Stimulated activated naive CD8-positive, alpha-beta T cell treated with anti-CD3 and anti-CD28 coated beads, Interleukin-15, Interleukin-2, amounts not matched to agents 100 ng/mL and 50 ng/mL, for 24 hours (primary cell): ENCODE measurements around the gene REPS1.
"Not testable (repeated sequence)": the region's sequence is repeated elsewhere in the genome, so short reads cannot be mapped to it uniquely, and the experiment has no call there.

Experiments used
- H3K27ac Mint-ChIP-seq: one replicate; pipeline ENCODE4 v1.8.0; 2021; ENCODE audit warnings: mild to moderate bottlenecking, mixed read lengths
- H3K27me3 Mint-ChIP-seq: one replicate; pipeline ENCODE4 v1.8.0; 2021; ENCODE audit warnings: mixed read lengths
- H3K36me3 Mint-ChIP-seq: one replicate; pipeline ENCODE4 v1.8.0; 2021; ENCODE audit warnings: low read depth, mixed read lengths
- H3K4me1 Mint-ChIP-seq: one replicate; pipeline ENCODE4 v1.8.0; 2021; ENCODE audit warnings: low read depth, mixed read lengths
- H3K4me3 Mint-ChIP-seq: one replicate; pipeline ENCODE4 v1.8.0; 2021; ENCODE audit warnings: mild to moderate bottlenecking, mixed read lengths
- H3K9me3 Mint-ChIP-seq: one replicate; pipeline ENCODE4 v1.8.0; 2021; ENCODE audit warnings: mixed read lengths

The REPS1 gene

DNA sequence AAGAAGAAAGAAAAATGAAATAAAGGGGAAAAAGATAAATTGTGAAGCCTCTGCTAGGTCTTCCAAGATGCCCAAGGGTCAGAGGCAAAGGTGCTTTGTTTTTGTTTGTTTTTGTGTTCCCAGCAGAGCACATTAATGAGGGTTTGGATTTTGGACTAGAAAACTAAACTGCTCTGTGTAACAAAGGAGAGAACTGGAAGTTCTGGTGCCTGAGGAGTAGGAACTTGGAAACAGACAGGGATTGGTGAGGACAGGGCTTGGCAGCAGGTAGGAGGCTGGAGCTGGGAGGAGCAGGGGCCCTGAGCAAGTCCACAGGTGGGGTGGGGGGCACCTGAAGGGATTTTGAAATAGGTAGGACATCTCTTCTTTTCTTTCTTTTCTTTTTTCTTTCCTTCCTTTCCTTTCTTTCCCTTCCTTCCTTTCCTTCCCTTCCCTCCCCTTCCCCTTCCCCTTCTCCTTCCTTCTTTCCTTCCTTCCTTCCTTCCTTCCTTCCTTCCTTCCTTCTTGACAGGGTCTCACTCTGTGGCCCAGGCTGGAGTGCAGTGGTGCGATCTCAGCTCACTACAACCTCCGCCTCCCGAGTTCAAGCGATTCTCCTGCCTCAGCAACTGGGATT lies 25.2 kb upstream of the REPS1 start:
- Mint-ChIP-seq H3K36me3 (no peaks in the 10 kb centered on the region), H3K4me1 (peaks cover 6% of the 10 kb centered on the region), H3K4me3 (no peak overlapping the region), H3K9me3 (no peaks in the 10 kb centered on the region), H3K27ac (no peak overlapping the region), H3K27me3 (no peaks in the 10 kb centered on the region)

DNA sequence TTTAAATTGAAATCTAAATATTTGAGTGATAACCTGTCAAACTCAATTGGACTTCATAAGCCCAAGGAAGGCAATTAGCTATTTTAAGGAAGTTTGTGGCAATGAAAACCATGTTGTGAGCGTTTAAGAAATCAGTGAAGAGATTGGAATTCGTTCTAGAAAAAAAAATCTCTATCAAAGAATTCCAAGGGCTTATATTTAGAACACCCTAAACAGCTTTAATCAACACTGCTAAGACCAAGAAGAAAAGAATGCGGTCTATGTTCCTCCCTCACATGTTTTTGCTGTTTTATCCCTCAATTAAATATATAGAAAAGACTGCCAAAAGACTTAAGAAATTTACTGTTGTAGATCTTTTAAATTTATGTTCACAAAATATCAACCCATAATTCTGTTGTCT lies 23.9 kb upstream of the REPS1 start:
- no peaks in the 10 kb centered on the region for H3K9me3 Mint-ChIP-seq
- no peaks in the 10 kb centered on the region for H3K36me3 Mint-ChIP-seq
- H3K27ac Mint-ChIP-seq: no peak overlapping the region
- H3K27me3 Mint-ChIP-seq: no peaks in the 10 kb centered on the region
- H3K4me1 Mint-ChIP-seq: peaks cover 6% of the 10 kb centered on the region
- H3K4me3 Mint-ChIP-seq: no peak overlapping the region

DNA sequence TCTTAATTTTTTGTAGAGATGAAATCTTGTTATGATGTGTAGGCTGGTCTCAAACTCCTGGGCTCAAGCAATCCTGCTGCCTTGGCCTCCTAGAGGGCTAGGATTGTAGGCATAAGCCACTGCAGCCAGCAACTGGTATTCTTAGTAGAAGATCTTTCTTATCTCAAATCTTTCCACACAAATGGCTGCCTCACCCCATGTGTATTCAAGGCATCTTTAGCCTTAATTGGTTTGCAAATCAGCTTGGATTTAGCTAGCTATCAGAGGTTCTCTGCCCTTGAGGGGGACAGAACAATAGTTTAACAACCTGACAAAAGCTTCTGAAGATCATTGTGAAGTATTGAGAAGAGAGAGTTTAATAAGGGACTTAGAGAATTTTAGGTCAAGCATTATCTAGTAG lies 22.6 kb upstream of the REPS1 start:
- Mint-ChIP-seq H3K36me3 (no peaks in the 10 kb centered on the region), H3K27me3 (no peaks in the 10 kb centered on the region), H3K4me3 (no peak overlapping the region), H3K9me3 (no peaks in the 10 kb centered on the region), H3K27ac (no peak overlapping the region), H3K4me1 (no peaks in the 10 kb centered on the region)

DNA sequence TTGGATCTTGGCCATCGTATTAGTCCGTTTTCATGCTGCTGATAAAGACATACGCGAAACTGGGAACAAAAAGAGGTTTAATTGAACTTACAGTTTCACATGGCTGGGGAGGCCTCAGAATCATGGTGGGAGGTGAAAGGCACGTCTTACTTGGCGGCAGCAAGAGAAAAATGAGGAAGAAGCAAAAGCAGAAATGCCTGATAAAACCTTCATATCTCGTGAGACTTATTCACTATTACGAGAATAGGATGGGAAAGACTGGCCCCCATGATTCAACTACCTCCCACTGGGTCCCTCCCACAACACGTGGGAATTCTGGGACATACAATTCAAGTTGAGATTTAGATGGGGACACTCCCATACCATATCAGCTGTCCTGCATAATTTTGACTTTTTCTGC lies 20.1 kb upstream of the REPS1 start:
- Mint-ChIP-seq H3K27ac (no peak overlapping the region), H3K36me3 (no peaks in the 10 kb centered on the region), H3K4me3 (no peak overlapping the region), H3K9me3 (no peaks in the 10 kb centered on the region), H3K4me1 (no peaks in the 10 kb centered on the region), H3K27me3 (no peaks in the 10 kb centered on the region)

DNA sequence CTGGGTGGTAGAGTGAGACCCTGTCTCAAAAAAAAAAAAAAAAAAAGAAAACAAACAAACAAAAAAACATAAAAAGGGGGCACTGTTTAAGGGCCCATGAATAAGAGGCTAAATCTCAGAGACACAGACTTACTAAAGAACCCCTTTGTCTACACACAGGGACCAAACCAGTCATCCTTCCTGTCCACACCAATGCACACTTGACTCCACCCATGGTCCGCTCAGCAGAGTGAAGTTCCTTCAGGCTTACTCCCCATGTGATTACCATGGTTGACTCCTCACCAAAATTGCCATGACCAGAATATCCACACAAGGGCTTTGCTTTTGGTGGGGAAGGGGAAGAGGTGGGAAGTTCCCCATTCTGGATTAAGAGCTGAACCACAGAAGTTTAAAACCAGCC lies 19.4 kb upstream of the REPS1 start:
- no peaks in the 10 kb centered on the region for H3K9me3 Mint-ChIP-seq
- no peaks in the 10 kb centered on the region for H3K27me3 Mint-ChIP-seq
- H3K27ac Mint-ChIP-seq: no peak overlapping the region
- H3K4me1 Mint-ChIP-seq: no peaks in the 10 kb centered on the region
- H3K4me3 Mint-ChIP-seq: no peak overlapping the region
- H3K36me3 Mint-ChIP-seq: no peaks in the 10 kb centered on the region

DNA sequence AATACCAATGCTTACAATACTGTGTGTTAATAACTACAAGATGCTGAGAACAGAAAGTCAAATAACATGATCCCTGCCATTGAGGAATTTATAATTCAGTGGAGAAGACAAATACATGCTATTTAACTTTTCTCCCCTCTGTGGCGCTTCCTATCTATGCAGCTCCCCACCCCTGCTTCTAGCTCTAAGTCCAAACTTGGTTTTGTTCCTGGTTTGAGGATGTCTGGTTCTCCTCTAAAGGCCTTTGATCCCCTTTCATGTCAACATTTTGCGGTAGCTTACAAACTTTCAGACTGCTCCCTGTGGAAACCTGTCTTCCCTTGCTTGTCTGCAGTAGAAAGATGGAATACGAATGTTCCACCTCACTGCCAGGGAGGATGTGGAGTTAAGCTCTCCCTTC lies 18.4 kb upstream of the REPS1 start:
- Mint-ChIP-seq H3K4me3 (no peak overlapping the region), H3K4me1 (no peaks in the 10 kb centered on the region)

DNA sequence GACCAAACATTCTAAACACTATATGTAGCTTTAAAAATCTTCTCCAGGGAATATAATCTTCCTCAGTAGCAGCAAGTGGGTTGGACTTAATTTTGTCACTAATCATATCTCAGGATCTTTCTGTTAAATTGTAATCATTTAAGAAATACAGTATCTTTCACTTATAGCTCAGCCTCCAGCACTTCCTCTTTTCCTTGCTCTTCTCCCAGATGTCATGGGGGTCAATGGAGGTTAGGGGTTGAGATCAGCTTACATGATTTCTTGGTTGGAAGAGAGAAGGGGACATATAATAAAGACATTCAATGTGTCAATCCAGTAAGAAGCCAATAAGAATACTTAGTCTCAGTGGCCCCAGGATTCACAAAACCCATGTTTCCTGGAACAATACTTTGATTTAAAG lies 15.7 kb upstream of the REPS1 start:
- H3K36me3 Mint-ChIP-seq: no peaks in the 10 kb centered on the region
- H3K27ac Mint-ChIP-seq: no peak overlapping the region
- no peaks in the 10 kb centered on the region for H3K4me1 Mint-ChIP-seq
- no peaks in the 10 kb centered on the region for H3K9me3 Mint-ChIP-seq
- no peak overlapping the region for H3K4me3 Mint-ChIP-seq
- H3K27me3 Mint-ChIP-seq: no peaks in the 10 kb centered on the region

More for the DNA sequence above, 18.4 kb upstream of the REPS1 start:
- Mint-ChIP-seq H3K9me3 (no peaks in the 10 kb centered on the region), H3K36me3 (no peaks in the 10 kb centered on the region), H3K27me3 (no peaks in the 10 kb centered on the region), H3K27ac (no peak overlapping the region)

DNA sequence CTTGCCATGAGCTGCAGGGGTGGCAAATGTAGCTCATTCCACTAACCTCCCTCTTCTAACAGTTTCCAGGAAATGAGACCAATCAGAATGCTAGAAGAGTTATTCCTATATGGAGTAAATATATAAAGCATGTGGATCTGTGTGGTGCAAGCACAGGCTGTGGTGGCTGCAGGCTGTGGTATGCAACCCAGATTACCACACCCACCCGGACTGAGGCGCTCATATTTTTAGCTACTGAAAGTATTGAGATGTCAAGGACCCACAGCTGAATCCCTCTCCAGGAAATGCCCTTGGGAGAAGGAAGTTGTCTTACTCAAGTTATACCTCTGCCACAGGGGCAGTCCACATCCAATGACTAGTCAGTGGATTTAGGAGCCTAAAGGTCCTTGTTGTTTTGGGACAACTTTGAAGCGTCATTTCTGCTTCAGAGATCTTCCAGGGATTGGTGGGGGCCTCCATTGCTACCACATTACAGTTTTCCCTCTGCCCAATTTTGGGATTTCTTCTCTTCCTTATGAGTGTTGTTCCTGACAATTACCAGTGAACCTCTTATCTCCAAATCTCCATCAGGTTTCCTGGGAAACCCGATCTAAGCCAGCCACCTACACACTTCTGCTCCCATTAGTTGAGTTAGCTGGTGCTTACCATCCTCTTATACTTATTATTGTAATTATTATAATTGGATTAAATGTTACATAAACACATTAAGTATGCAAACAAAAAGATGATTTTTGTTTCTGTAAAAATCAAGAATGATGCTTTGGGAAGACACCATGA lies 12.1 kb upstream of the REPS1 start:
- Mint-ChIP-seq H3K9me3 (no peaks in the 10 kb centered on the region), H3K36me3 (no peaks in the 10 kb centered on the region), H3K27me3 (no peaks in the 10 kb centered on the region), H3K27ac (no peak overlapping the region), H3K4me3 (no peak overlapping the region), H3K4me1 (no peaks in the 10 kb centered on the region)

DNA sequence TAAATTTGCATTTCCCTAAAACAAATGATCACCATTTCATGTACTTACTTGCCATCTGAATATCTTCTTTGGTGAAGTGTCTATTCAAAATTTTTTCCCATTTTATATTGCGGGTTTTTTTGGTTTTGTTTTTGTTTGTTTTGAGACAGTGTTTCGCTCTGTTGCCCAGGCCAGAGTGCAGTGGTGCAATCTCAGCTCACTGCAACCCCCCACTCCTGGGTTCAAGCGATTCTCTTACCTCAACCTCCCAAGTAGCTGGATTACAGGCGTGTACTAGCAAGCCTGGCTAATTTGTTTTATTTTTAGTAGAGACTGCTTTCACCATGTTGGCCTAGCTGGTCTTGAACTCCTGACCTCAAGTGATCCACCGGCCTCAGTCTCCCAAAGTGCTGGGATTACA lies 9.1 kb upstream of the REPS1 start:
- H3K4me3 Mint-ChIP-seq: no peak overlapping the region

DNA sequence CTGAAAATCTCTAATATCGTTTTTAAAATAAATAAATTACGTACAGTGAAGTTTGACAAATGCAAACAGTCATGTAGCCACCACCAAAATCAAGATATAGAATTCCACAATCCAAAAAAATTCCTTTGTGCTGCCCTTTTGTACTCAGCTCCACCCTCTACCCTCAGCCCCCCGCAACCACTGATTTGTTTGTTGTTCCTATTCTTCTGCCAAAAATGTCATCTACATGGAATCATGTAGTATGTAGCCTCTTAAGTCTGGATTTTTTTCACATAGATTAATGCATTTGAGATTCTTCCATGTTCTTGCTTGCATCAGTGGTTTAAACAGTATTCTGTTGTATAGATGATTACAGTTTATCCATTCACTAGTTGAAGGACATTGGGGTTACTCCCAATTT lies 8.5 kb upstream of the REPS1 start:
- Mint-ChIP-seq H3K4me1 (peaks cover 9% of the 10 kb centered on the region), H3K9me3 (no peaks in the 10 kb centered on the region), H3K27me3 (no peaks in the 10 kb centered on the region), H3K4me3 (no peak overlapping the region), H3K27ac (no peak overlapping the region), H3K36me3 (no peaks in the 10 kb centered on the region)

More for the DNA sequence above, 9.1 kb upstream of the REPS1 start:
- Mint-ChIP-seq H3K4me1 (peaks cover 9% of the 10 kb centered on the region), H3K9me3 (no peaks in the 10 kb centered on the region), H3K36me3 (no peaks in the 10 kb centered on the region), H3K27ac (no peak overlapping the region), H3K27me3 (no peaks in the 10 kb centered on the region)

DNA sequence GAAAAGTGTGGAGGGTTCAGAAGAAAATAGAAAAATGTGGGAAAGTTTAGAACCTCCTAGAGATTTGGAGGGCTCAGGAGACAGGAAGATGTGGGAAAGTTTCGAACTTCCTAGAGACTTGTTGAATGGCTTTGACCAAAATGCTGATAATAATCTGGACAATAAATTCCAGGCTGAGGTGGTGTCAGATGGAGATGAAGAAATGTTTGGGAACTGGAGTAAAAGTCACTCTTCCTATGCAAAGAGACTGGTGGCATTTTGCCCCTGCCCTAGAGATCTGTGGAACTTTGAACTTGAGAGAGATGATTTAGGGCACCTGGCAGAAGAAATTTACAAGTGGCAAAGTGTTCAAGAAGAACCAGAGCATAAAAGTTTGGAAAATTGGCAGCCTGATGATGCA lies 5.4 kb upstream of the REPS1 start:
- H3K4me1 Mint-ChIP-seq: peaks cover 19% of the 10 kb centered on the region
- H3K27ac Mint-ChIP-seq, H3K4me3 Mint-ChIP-seq, H3K36me3 Mint-ChIP-seq, H3K9me3 Mint-ChIP-seq, H3K27me3 Mint-ChIP-seq: not testable (repeated sequence)

DNA sequence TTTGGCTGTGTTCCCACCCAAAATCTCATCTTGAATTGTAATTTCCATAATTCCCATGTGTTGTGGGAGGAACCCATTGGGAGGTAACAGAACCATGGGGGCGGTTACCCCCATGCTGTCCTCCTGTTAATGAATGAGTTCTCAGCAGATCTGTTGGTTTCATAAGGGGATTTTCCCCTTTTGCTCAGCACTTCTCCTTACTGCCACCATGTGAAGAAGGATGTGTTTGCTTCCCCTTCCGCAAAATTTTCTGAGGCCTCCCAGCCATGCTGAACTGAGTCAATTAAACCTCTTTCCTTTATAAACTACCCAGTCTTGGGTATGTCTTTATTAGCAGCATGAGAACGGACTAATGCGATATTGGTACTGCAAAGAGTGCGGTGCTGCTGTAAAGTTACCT lies 4.9 kb upstream of the REPS1 start:
- H3K27me3 Mint-ChIP-seq, H3K27ac Mint-ChIP-seq, H3K9me3 Mint-ChIP-seq, H3K4me3 Mint-ChIP-seq, H3K36me3 Mint-ChIP-seq: not testable (repeated sequence)
- peaks cover 21% of the 10 kb centered on the region for H3K4me1 Mint-ChIP-seq

DNA sequence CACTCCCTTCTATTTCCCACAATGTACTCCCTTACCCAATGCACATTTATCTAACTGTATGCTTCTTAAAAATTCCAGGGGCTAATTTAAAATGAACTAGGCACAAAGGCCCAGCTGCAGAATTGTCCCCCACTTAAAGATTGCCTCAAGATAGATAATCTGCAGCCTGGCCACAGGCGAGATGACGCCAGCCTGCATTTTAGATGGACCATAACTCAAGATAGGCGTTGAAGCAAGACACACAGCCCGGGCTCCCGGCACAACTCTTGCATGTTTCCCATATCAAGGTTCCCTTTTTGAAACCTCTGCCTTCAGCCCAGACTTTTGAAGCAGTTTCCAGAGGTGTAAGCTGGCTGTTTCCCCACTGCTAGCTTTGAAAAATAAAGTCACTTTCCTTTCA lies 3.2 kb upstream of the REPS1 start:
- Mint-ChIP-seq H3K4me3 (no peak overlapping the region), H3K27ac (no peak overlapping the region), H3K4me1 (peaks cover 21% of the 10 kb centered on the region), H3K27me3 (no peaks in the 10 kb centered on the region), H3K9me3 (no peaks in the 10 kb centered on the region), H3K36me3 (no peaks in the 10 kb centered on the region)

DNA sequence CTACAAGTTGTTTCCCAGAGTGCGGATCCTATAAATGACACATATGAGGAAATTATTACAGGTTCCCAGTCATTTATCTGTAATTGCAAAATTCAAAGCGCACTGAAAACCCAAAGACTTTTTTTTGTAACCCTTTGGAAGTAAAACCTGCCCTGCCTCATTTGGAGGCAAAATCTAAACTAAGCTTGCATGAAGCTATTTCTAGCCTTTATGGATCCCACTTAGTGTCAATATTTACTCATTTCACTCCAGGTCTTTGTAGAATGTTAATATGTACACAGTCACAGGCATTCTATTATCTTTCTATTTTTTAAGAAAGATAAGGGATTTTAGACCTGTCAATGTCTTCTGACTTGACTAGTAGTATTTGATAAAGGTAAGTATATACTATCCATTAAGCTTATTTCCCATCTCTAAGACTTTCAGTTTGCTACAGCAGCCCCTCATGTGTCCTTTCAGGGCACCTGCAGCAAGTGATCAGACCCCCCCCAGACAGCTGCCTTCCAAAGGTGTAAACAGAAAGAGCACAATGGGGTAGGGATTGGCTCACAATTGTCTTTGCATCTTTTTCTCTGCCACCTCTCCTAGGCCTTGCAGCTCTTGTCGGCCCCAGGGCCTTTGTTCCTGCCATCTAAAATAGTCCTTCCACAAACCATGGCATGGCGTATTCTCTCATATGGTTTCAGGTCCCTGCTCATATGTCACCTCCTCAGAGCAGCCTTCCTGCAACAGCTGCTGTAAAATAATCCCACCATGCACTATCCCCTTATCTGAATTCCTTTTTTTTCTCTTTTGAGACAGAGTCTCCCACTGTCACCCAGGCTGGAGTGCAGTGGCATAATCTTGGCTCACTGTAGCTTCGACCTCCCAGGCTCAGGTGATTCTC lies 1.3 kb upstream of the REPS1 start:
- no peak overlapping the region for H3K4me3 Mint-ChIP-seq
- no peak overlapping the region for H3K27ac Mint-ChIP-seq

DNA sequence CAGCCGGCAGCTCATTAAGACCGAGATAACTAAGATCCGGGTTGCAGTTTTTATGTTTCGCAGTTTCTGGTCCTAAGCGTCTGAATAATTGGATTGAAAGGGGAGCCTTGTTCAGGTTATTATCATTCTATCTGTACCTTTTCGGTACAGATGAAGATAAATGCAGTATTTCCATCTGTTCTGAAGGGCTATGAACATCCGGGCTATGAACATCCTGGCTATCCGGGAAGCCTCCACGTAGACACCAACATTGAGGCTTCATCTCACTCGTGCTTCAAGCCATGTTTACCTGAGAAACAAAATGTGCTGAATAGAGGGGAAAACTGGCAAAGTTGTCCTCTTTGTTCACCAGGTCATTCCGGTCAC lies 399 bp upstream of the REPS1 start:
- Mint-ChIP-seq H3K9me3 (no peaks in the 10 kb centered on the region), H3K4me3 (peak overlapping the region; percentile 87), H3K36me3 (no peaks in the 10 kb centered on the region), H3K27me3 (no peaks in the 10 kb centered on the region), H3K4me1 (peaks cover 19% of the 10 kb centered on the region), H3K27ac (peak overlapping the region; percentile 91)

More for the DNA sequence above, 1.3 kb upstream of the REPS1 start:
- Mint-ChIP-seq H3K9me3 (no peaks in the 10 kb centered on the region), H3K36me3 (no peaks in the 10 kb centered on the region), H3K4me1 (peaks cover 21% of the 10 kb centered on the region), H3K27me3 (no peaks in the 10 kb centered on the region)
